Body of pancreas (tissue), 4 donors: ENCODE results near the gene SETBP1. TPM values are rescaled to one million over a fixed set of nuclear protein-coding genes. Genes with fewer than 3 reads are reported as not detected.

Experiments used
- ATAC-seq: fragments of 150-250 bp; one replicate; pipeline ENCODE4 v1.9.1; 2016
- DNase-seq, 4 donors: peaks; one replicate each; pipeline ENCODE4 v3.0.0-alpha.2; 2019
- H3K27ac ChIP-seq, 4 donors: fragments of 200-600 bp; sonication (generic); 1 replicate in 3 of 4; 2 replicates in 1 of 4; pipeline versions ENCODE4 v1.5.1 to v1.6.1; 2016 to 2019; ENCODE audit warnings: mild to moderate bottlenecking in 1 of 4, mixed read lengths in 1 of 4, moderate library complexity in 1 of 4
- H3K27me3 ChIP-seq, 2 donors: fragments of 200-600 bp; sonication (generic); one replicate each; pipeline ENCODE4 v1.6.0; 2016; ENCODE audit warnings: mild to moderate bottlenecking in 1 of 2
- H3K36me3 ChIP-seq, 2 donors: fragments of 200-600 bp; sonication (generic); replicated peaks in 1 of 2; 2 replicates each; pipeline ENCODE4 v1.5.1; 2016; ENCODE audit warnings: low read depth in 2 of 2; ENCODE audit not compliant: insufficient read depth in 1 of 2
- H3K4me1 ChIP-seq: fragments of 200-600 bp; sonication (generic); one replicate; pipeline ENCODE4 v1.6.0; 2016
- H3K4me3 ChIP-seq, 2 donors: fragments of 200-600 bp; sonication (generic); 1 replicate in 1 of 2; 2 replicates in 1 of 2; pipeline ENCODE4 v1.5.1; 2016 to 2019
- H3K9me3 ChIP-seq, 3 donors: fragments of 200-600 bp; sonication (generic); 1 replicate in 2 of 3; 2 replicates in 1 of 3; pipeline ENCODE4 v1.5.1; 2016
- CTCF ChIP-seq, 7 experiments: fragments of 450-650 bp in 4 of 7; fragments of 200-600 bp in 3 of 7; sonication (generic) in 3 of 7; IDR thresholded peaks; one replicate each; pipeline ENCODE4 v1.5.1; 2016 to 2019; ENCODE audit warnings: antibody characterized with exemption in 7 of 7
- POLR2A ChIP-seq, 3 donors: fragments of 450-650 bp; IDR thresholded peaks; one replicate each; pipeline ENCODE4 v1.6.1; 2016; ENCODE audit warnings: antibody characterized with exemption in 3 of 3, mild to moderate bottlenecking in 2 of 3
- WGBS, 2 donors: methylation state at CpG; one replicate each; pipeline ENCODE4 v1.1.5; 2017; 5-methylcytosine and 5-hydroxymethylcytosine counted together
- intact Hi-C: fragments of 100-400 bp; cut with DNase I; formaldehyde crosslinking; loops from one replicate; pipeline ENCODE4 v1.15.1; 2023
- total RNA-seq, 2 donors: library from RNA; depleted of rRNA; stranded (reverse); fragments of >200 nt; gene quantifications; one replicate each; pipeline ENCODE4 v1.1.0, GENCODE V29; 2016

The SETBP1 gene
- total RNA-seq, 2 donors from 2014 or later, result 23.6 to 37.2 TPM

GRCh38 chr18:44949967-44950366, 269.3 kb downstream of the SETBP1 start:
- no peak for TF ChIP-seq CTCF (IDR thresholded peaks at IDR 0.05)
- no peak for TF ChIP-seq POLR2A (IDR thresholded peaks at IDR 0.05)
- no peak overlapping the region for H3K27ac ChIP-seq
- no peaks in the 10 kb centered on the region for H3K36me3 ChIP-seq
- H3K9me3 ChIP-seq, result no peaks in the 10 kb centered on the region
- DNase-seq, result no peak
- no peak overlapping the region for H3K4me3 ChIP-seq
- peaks cover 8% of the 10 kb centered on the region for H3K4me1 ChIP-seq
- no peak for ATAC-seq
- no peaks in the 10 kb centered on the region for H3K27me3 ChIP-seq
- 94 to 96% methylated on average over 6 to 7 of the region's 7 CpGs for WGBS, 2 donors
- intact Hi-C loops, result no loop called here

- intact Hi-C loops, result no loop called here
- H3K9me3 ChIP-seq, result no peaks in the 10 kb centered on the region
- DNase-seq (no peak), ATAC-seq (no peak)
- H3K27ac ChIP-seq, result no peak overlapping the region
- 93 to 95% methylated on average over 11 to 13 of the region's 13 CpGs for WGBS, 2 donors
- TF ChIP-seq CTCF (IDR thresholded peaks at IDR 0.05) (no peak), POLR2A (IDR thresholded peaks at IDR 0.05) (no peak)
- peaks cover 8% of the 10 kb centered on the region for H3K4me1 ChIP-seq
- no peak overlapping the region for H3K4me3 ChIP-seq
- no peaks in the 10 kb centered on the region for H3K36me3 ChIP-seq
- no peaks in the 10 kb centered on the region for H3K27me3 ChIP-seq
Observed at GRCh38 chr18:44950685-44951195, 270.1 kb downstream of the SETBP1 start.

- H3K9me3 ChIP-seq, result no peaks in the 10 kb centered on the region
- H3K4me3 ChIP-seq, result no peak overlapping the region
- H3K36me3 ChIP-seq, result no peaks in the 10 kb centered on the region
- peaks cover 3% of the 10 kb centered on the region for H3K4me1 ChIP-seq
- intact Hi-C loops, result no loop called here
- TF ChIP-seq CTCF (IDR thresholded peaks at IDR 0.05) (no peak), POLR2A (IDR thresholded peaks at IDR 0.05) (no peak)
- no peaks in the 10 kb centered on the region for H3K27me3 ChIP-seq
- ATAC-seq, result no peak
- WGBS, 2 donors, result 97% methylated on average over 14 of the region's 14 CpGs
- H3K27ac ChIP-seq, result no peak overlapping the region
- DNase-seq, result no peak
Observed at GRCh38 chr18:44951748-44952147, 271.1 kb downstream of the SETBP1 start.

GRCh38 chr18:44954257-44954656, 273.6 kb downstream of the SETBP1 start:
- intact Hi-C loops, result no loop called here
- Histone ChIP-seq H3K36me3 (no peaks in the 10 kb centered on the region), H3K4me3 (no peak overlapping the region), H3K4me1 (peaks cover 20% of the 10 kb centered on the region), H3K27me3 (no peaks in the 10 kb centered on the region), H3K27ac (no peak overlapping the region), H3K9me3 (no peaks in the 10 kb centered on the region)
- ATAC-seq (no peak), DNase-seq (no peak)
- TF ChIP-seq POLR2A (IDR thresholded peaks at IDR 0.05) (no peak), CTCF (IDR thresholded peaks at IDR 0.05) (no peak)
- WGBS, 2 donors, result 0 to 20% methylated on average over 1 of the region's 1 CpG

- intact Hi-C loops, result no loop called here
- H3K36me3 ChIP-seq, result no peaks in the 10 kb centered on the region
Observed at GRCh38 chr18:44955825-44956224, 275.1 kb downstream of the SETBP1 start.

More at GRCh38 chr18:44955825-44956224, 275.1 kb downstream of the SETBP1 start:
- no peaks in the 10 kb centered on the region for H3K9me3 ChIP-seq
- no peak overlapping the region for H3K4me3 ChIP-seq
- peaks cover 24% of the 10 kb centered on the region for H3K4me1 ChIP-seq
- no peaks in the 10 kb centered on the region for H3K27me3 ChIP-seq
- WGBS, 2 donors, result 57 to 77% methylated on average over 1 of the region's 1 CpG
- DNase-seq, result no peak
- no peak for ATAC-seq
- TF ChIP-seq CTCF (IDR thresholded peaks at IDR 0.05) (no peak), POLR2A (IDR thresholded peaks at IDR 0.05) (no peak)
- H3K27ac ChIP-seq, result no peak overlapping the region
